Lower leg skin (tissue), 3 donors: ENCODE measurements around the gene C2CD5.

Experiments used
- POLR2A ChIP-seq, 2 donors: fragments of 450-650 bp; IDR thresholded peaks; one replicate each; pipeline ENCODE4 v1.6.1; 2016 to 2017; ENCODE audit warnings: antibody characterized with exemption in 2 of 2, mild to moderate bottlenecking in 1 of 2, moderate library complexity in 1 of 2
- TF ChIP-seq, protein P1 (sequence below), 3 donors: fragments of 450-650 bp; IDR thresholded peaks; one replicate each; pipeline ENCODE4 v1.5.1; 2016; ENCODE audit warnings: antibody characterized with exemption in 3 of 3, mild to moderate bottlenecking in 3 of 3, moderate library complexity in 2 of 3

GRCh38 chr12:22477166-22477893 lies 67.0 kb downstream of the C2CD5 start:
- TF ChIP-seq, protein P1, sequence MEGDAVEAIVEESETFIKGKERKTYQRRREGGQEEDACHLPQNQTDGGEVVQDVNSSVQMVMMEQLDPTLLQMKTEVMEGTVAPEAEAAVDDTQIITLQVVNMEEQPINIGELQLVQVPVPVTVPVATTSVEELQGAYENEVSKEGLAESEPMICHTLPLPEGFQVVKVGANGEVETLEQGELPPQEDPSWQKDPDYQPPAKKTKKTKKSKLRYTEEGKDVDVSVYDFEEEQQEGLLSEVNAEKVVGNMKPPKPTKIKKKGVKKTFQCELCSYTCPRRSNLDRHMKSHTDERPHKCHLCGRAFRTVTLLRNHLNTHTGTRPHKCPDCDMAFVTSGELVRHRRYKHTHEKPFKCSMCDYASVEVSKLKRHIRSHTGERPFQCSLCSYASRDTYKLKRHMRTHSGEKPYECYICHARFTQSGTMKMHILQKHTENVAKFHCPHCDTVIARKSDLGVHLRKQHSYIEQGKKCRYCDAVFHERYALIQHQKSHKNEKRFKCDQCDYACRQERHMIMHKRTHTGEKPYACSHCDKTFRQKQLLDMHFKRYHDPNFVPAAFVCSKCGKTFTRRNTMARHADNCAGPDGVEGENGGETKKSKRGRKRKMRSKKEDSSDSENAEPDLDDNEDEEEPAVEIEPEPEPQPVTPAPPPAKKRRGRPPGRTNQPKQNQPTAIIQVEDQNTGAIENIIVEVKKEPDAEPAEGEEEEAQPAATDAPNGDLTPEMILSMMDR (IDR thresholded peaks at IDR 0.05) = no peak
- TF ChIP-seq POLR2A (IDR thresholded peaks at IDR 0.05) = no peak
